GM12891 (cell line): ENCODE results near the gene HGF.

Experiments
- PAX5 ChIP-seq: IDR thresholded peaks from 2 replicates; pipeline ENCODE4 v1.6.1; 2011; ENCODE audit warnings: low read length, moderate library complexity, mild to moderate bottlenecking; ENCODE audit not compliant: insufficient read depth, severe bottlenecking
- POLR2A ChIP-seq: IDR thresholded peaks from 2 replicates; pipeline ENCODE4 v1.6.1; 2011; ENCODE audit warnings: low read depth, low read length, control low read depth
- POLR2AphosphoS5 ChIP-seq: IDR thresholded peaks from 2 replicates; pipeline ENCODE4 v1.6.1; 2011; ENCODE audit warnings: low read depth, low read length, control low read depth
- POU2F2 ChIP-seq: IDR thresholded peaks from 2 replicates; pipeline ENCODE4 v1.6.1; 2011; ENCODE audit warnings: low read depth, mild to moderate bottlenecking, control low read depth, low read length, moderate library complexity

DNA sequence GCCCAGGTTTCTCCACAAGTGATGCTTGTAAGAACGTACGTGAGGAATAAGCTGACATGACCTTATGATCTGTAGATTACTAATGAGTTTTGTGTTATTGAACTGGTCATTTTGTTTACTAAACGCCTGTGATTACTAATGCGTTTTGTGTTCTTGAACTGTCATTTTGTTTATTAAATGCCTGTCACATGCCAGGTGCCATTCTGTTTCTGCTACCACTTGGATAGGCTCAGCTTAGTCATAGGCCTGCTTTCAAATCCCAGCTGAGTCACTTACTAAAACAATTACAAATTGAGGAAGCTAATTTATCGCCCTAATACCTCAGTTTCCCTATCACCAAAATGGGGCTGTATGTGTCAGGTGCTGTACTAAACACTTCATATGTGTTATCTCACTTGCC, 4.7 kb upstream of the HGF start:
- no peak for TF ChIP-seq POLR2A
- no peak for TF ChIP-seq PAX5
- no peak for TF ChIP-seq POLR2AphosphoS5
- no peak for TF ChIP-seq POU2F2
